B cell (primary cell): ENCODE data around the gene SLC15A4.

Source experiments
- CTCF ChIP-seq: fragments of 200-600 bp; IDR thresholded peaks from one replicate; pipeline ENCODE4 v1.8.0; 2022; ENCODE audit warnings: antibody characterized with exemption, mild to moderate bottlenecking
- EZH2 ChIP-seq: IDR thresholded peaks from 2 replicates; pipeline ENCODE4 v1.6.1; 2012; ENCODE audit warnings: borderline replicate concordance, low read depth, mild to moderate bottlenecking, moderate library complexity, low read length; ENCODE audit not compliant: insufficient read depth, poor library complexity, severe bottlenecking

GRCh38 chr12:128794661-128795529, 28.9 kb downstream of the SLC15A4 start:
- TF ChIP-seq CTCF (no peak), EZH2 (no peak)
